ENCODE results near the gene ATXN1.

GRCh38 chr6:16487996-16488674, 273.1 kb downstream of the ATXN1 start:
- no peak for TF ChIP-seq CTCF (IDR thresholded peaks at IDR 0.05)
- TF ChIP-seq POLR2AphosphoS5 (IDR thresholded peaks at IDR 0.05): no peak
- no peak for TF ChIP-seq POLR2A (IDR thresholded peaks at IDR 0.05; ENCODE audit: low read depth)
- TF ChIP-seq EP300 (IDR thresholded peaks at IDR 0.05): no peak
